Gastrocnemius medialis (tissue), 4 donors: ENCODE data around the gene MAST4. TPM values are rescaled to one million over a fixed set of nuclear protein-coding genes. Genes with fewer than 3 reads are reported as not detected.

Experiments used
- ATAC-seq, 2 donors: fragments of 150-250 bp; one replicate each; pipeline ENCODE4 v1.9.1; 2016
- DNase-seq, 2 donors: peaks; one replicate each; pipeline ENCODE4 v3.0.0-alpha.2; 2019
- H3K27ac ChIP-seq, 4 donors: fragments of 200-600 bp; sonication (generic); 1 replicate in 1 of 4; 2 replicates in 3 of 4; pipeline ENCODE4 v1.5.1; 2016 to 2018; ENCODE audit warnings: mild to moderate bottlenecking in 2 of 4, moderate library complexity in 1 of 4
- H3K27me3 ChIP-seq, 3 donors: fragments of 200-600 bp; sonication (generic) in 2 of 3; 1 replicate in 1 of 3; 2 replicates in 2 of 3; pipeline versions ENCODE4 v1.5.1 to v1.6.0; 2016 to 2019; ENCODE audit warnings: mild to moderate bottlenecking in 1 of 3, moderate library complexity in 1 of 3
- H3K36me3 ChIP-seq, 2 donors: fragments of 200-600 bp; sonication (generic) in 1 of 2; one replicate each; pipeline ENCODE4 v1.5.1; 2017 to 2018
- H3K4me1 ChIP-seq, 2 donors: fragments of 200-600 bp; sonication (generic) in 1 of 2; one replicate each; pipeline ENCODE4 v1.5.1; 2016 to 2017; ENCODE audit warnings: mild to moderate bottlenecking in 2 of 2
- H3K4me3 ChIP-seq, 4 donors: fragments of 200-600 bp; sonication (generic) in 3 of 4; 1 replicate in 1 of 4; 2 replicates in 3 of 4; pipeline ENCODE4 v1.5.1; 2016 to 2019; ENCODE audit warnings: mild to moderate bottlenecking in 2 of 4
- H3K9me3 ChIP-seq, 3 donors: fragments of 200-600 bp; sonication (generic) in 2 of 3; 1 replicate in 1 of 3; 2 replicates in 2 of 3; pipeline ENCODE4 v1.5.1; 2016 to 2019
- POLR2A ChIP-seq, 2 donors: fragments of 450-650 bp; IDR thresholded peaks; one replicate each; pipeline ENCODE4 v1.6.1; 2017; ENCODE audit warnings: antibody characterized with exemption in 2 of 2, mild to moderate bottlenecking in 2 of 2, moderate library complexity in 2 of 2
- in situ Hi-C, 4 donors: fragments of 200-750 bp; cut with MboI; loops; one replicate each; pipeline versions ENCODE4 v1.15.0 to v1.8.0; 2017; ENCODE audit warnings: low sequenced_read_pairs in 4 of 4
- intact Hi-C: fragments of 100-400 bp; cut with DNase I; formaldehyde crosslinking; loops from one replicate; pipeline ENCODE4 v1.15.1; 2023; ENCODE audit warnings: low total_unique reads
- total RNA-seq, 4 donors: library from RNA; depleted of rRNA; stranded (reverse); fragments of >200 nt; gene quantifications; one replicate each; pipeline versions ENCODE4 v1.1.0 to v1.2.3, GENCODE V29; 2016
- TF ChIP-seq, protein P1 (sequence below), 5 experiments: fragments of 450-650 bp in 3 of 5; fragments of 200-600 bp in 2 of 5; sonication (generic) in 2 of 5; IDR thresholded peaks in 4 of 5; conservative IDR thresholded peaks in 1 of 5; 1 replicate in 4 of 5; 2 replicates in 1 of 5; pipeline ENCODE4 v1.5.1; 2016 to 2019; ENCODE audit warnings: antibody characterized with exemption in 5 of 5, mild to moderate bottlenecking in 3 of 5, moderate library complexity in 3 of 5

The MAST4 gene
- total RNA-seq, 4 donors from 2014 or later, result 24.1 to 42.0 (median 38.5) TPM

DNA sequence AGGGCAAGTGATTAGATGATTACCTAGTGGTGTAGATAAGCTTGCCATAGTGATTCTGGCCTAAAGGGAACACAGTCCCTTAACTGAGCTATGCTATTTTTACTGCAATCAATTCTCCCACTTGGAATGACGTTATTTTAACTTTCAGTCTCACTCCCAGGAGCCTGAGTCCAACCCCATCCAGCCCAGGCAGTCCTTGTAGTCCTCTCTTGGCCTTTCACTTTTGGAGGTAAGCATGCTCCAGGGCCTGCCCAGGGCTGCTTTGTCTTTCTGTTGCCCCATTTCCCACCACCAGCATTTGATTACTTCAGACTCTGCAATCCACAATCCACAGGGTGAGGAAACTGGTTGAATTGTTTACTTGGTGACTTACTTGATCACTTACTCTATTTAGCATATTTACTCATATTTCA is 367.4 kb downstream of the MAST4 start:
- Histone ChIP-seq H3K9me3 (no peaks in the 10 kb centered on the region), H3K27ac (no peak overlapping the region), H3K36me3 (no peaks in the 10 kb centered on the region), H3K4me3 (no peak overlapping the region), H3K4me1 (peaks cover 0 to 17% of the 10 kb centered on the region in 2 donors), H3K27me3 (no peaks in the 10 kb centered on the region)
- no peak for TF ChIP-seq POLR2A (IDR thresholded peaks at IDR 0.05)
- TF ChIP-seq, protein P1, sequence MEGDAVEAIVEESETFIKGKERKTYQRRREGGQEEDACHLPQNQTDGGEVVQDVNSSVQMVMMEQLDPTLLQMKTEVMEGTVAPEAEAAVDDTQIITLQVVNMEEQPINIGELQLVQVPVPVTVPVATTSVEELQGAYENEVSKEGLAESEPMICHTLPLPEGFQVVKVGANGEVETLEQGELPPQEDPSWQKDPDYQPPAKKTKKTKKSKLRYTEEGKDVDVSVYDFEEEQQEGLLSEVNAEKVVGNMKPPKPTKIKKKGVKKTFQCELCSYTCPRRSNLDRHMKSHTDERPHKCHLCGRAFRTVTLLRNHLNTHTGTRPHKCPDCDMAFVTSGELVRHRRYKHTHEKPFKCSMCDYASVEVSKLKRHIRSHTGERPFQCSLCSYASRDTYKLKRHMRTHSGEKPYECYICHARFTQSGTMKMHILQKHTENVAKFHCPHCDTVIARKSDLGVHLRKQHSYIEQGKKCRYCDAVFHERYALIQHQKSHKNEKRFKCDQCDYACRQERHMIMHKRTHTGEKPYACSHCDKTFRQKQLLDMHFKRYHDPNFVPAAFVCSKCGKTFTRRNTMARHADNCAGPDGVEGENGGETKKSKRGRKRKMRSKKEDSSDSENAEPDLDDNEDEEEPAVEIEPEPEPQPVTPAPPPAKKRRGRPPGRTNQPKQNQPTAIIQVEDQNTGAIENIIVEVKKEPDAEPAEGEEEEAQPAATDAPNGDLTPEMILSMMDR (IDR thresholded peaks at IDR 0.05 in 4 of 5, conservative IDR thresholded peaks at IDR 0.05 in 1 of 5), result no peak
- intact Hi-C loops, result no loop called here
- in situ Hi-C loops, result no loop called here
- DNase-seq (no peak), ATAC-seq (no peak)

DNA sequence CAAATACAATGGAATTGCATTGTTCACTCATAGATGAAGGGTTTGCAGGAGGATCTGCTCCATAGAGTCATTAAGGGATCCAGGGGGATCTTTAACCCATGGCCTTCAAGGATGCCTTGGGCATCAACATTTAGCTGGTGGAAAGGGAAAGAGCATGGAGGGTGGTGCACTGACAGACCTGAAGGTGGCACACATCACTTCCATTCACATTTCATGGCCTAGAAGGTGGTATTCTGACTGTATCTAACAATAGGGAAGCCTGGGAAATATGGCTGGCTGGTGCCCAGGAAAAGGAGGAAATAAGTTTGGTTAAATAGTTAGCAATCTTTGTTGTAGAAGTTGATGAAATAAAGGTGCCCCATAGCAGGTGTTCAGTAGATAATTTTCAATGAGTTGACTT is 370.2 kb downstream of the MAST4 start:
- Histone ChIP-seq H3K4me3 (no peak overlapping the region), H3K9me3 (no peaks in the 10 kb centered on the region), H3K27ac (no peak overlapping the region), H3K27me3 (no peaks in the 10 kb centered on the region), H3K4me1 (no peaks in the 10 kb centered on the region), H3K36me3 (no peaks in the 10 kb centered on the region)
- ATAC-seq, result no peak
- TF ChIP-seq, protein P1 (IDR thresholded peaks at IDR 0.05 in 4 of 5, conservative IDR thresholded peaks at IDR 0.05 in 1 of 5), result no peak
- no peak for TF ChIP-seq POLR2A (IDR thresholded peaks at IDR 0.05)
- no peak for DNase-seq
- in situ Hi-C loops, result no loop called here
- intact Hi-C loops, result no loop called here

DNA sequence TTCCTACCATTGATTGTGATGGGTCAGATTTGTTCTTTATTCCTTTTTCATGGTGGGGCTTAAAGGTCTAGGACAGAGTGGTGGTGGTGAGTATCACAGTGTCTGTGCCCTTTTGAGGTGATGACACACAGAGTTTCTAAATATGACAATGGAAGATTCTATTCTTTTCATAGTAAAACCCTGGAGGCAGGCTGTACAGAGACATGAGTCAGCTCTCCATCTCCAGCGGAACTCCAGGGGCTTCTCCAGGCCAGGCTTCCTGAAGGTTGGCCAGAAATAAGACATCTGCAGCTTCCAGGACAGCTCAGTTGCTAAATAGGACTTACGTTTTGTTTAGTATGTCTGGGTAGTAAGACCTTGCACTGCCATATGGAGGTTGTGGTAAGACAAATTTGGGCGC is 370.9 kb downstream of the MAST4 start:
- H3K9me3 ChIP-seq, result no peaks in the 10 kb centered on the region
- intact Hi-C loops, result no loop called here
- H3K4me1 ChIP-seq, result no peaks in the 10 kb centered on the region
- no peak overlapping the region for H3K27ac ChIP-seq
- DNase-seq, result no peak
- TF ChIP-seq POLR2A (IDR thresholded peaks at IDR 0.05), result no peak
- TF ChIP-seq, protein P1 (IDR thresholded peaks at IDR 0.05 in 4 of 5, conservative IDR thresholded peaks at IDR 0.05 in 1 of 5), result no peak
- in situ Hi-C loops, result no loop called here
- no peaks in the 10 kb centered on the region for H3K27me3 ChIP-seq
- no peak for ATAC-seq
- no peaks in the 10 kb centered on the region for H3K36me3 ChIP-seq
- no peak overlapping the region for H3K4me3 ChIP-seq

DNA sequence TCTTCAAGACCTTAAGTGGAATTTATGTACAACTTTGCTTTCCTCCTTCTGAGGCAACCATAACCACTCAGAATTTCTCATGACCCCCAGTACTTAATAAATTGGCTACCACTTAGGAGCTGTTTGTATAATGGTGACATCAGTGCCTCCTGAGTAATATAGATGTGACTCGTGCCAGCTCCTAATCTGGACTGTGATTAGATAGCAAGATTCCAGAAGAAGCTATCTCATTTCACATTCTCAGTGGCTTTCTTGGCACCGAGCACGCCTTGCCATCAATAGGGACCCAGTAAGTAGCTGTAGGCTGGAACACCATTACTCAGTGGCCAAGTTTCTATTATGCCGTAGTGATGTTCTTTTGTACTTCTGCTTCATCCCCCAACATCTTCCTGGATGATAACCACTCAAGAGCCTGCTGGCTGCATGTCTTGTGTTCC is 371.7 kb downstream of the MAST4 start:
- DNase-seq (no peak), ATAC-seq (no peak)
- intact Hi-C loops, result no loop called here
- H3K27me3 ChIP-seq, result no peaks in the 10 kb centered on the region
- no peaks in the 10 kb centered on the region for H3K9me3 ChIP-seq
- no peaks in the 10 kb centered on the region for H3K36me3 ChIP-seq
- H3K27ac ChIP-seq, result no peak overlapping the region
- no peaks in the 10 kb centered on the region for H3K4me1 ChIP-seq
- TF ChIP-seq, protein P1 (IDR thresholded peaks at IDR 0.05 in 4 of 5, conservative IDR thresholded peaks at IDR 0.05 in 1 of 5), result no peak
- in situ Hi-C loops, result no loop called here
- H3K4me3 ChIP-seq, result no peak overlapping the region

DNA sequence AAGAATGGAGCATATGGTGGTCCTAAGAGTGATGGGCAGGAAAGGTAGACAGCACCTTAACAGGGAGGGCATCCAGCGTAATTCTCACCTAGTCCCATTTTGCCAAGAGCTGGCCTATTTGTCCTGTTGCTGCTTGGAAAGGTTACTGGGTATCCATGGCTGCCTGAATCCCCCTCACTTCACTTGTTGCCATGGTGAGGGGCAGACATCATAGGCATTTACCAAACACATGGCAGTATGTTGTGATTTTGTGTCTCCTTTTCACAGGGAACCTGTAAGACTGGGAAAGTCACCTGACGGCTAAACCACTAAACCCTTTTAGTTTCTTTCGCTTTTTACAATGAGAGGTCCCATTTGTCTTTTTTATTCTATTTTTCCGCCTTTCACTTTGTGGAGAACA is 373.3 kb downstream of the MAST4 start:
- intact Hi-C loops (no loop called here), in situ Hi-C loops (no loop called here)
- DNase-seq, result no peak
- Histone ChIP-seq H3K4me1 (no peaks in the 10 kb centered on the region), H3K9me3 (no peaks in the 10 kb centered on the region), H3K4me3 (no peak overlapping the region), H3K27me3 (no peaks in the 10 kb centered on the region), H3K36me3 (no peaks in the 10 kb centered on the region), H3K27ac (no peak overlapping the region)
- ATAC-seq, result no peak
- TF ChIP-seq, protein P1 (IDR thresholded peaks at IDR 0.05 in 4 of 5, conservative IDR thresholded peaks at IDR 0.05 in 1 of 5), result no peak
- TF ChIP-seq POLR2A (IDR thresholded peaks at IDR 0.05), result no peak
